HG03045 (cell line): ENCODE results near the gene NR1H2.
A peak's percentile ranks its signal among the peaks of the same experiment; 100 is the strongest.
"Not testable (repeated sequence)": the region's sequence is repeated elsewhere in the genome, so short reads cannot be mapped to it uniquely, and the experiment has no call there.

Source experiments
- ATAC-seq: cut with Tn5 transposase; IDR thresholded peaks from one replicate; pipeline ENCODE4 v1.9.1; 2021; ENCODE audit warnings: mild to moderate bottlenecking, moderate library complexity; ENCODE audit not compliant: unreplicated experiment

The NR1H2 gene

GRCh38 chr19:50376166-50377050, at the start of gene NR1H2:
Gene NR1H2 (plus strand): TSS chr19:50376457. CDS start chr19:50377606, 1,149 bp downstream.
- peak; percentile 76 for ATAC-seq

GRCh38 chr19:50327013-50327412, 49.2 kb upstream of the NR1H2 start:
- no peak for ATAC-seq

GRCh38 chr19:50327461-50328223, 48.6 kb upstream of the NR1H2 start:
- ATAC-seq = no peak

GRCh38 chr19:50328224-50328872, 47.9 kb upstream of the NR1H2 start:
- peak; percentile 2 for ATAC-seq

GRCh38 chr19:50328873-50329145, 47.4 kb upstream of the NR1H2 start:
- ATAC-seq = peak; percentile 11

GRCh38 chr19:50329146-50329925, 46.9 kb upstream of the NR1H2 start, which contains the start of gene KCNC3:
Gene KCNC3 (minus strand): TSS chr19:50329377. CDS start chr19:50329082, 295 bp downstream.
- peak; percentile 43 for ATAC-seq

GRCh38 chr19:50329926-50330294, 46.3 kb upstream of the NR1H2 start:
- ATAC-seq = not testable (repeated sequence)

GRCh38 chr19:50330365-50331078, 45.7 kb upstream of the NR1H2 start:
- ATAC-seq = peak; percentile 26

GRCh38 chr19:50331221-50331993, 44.9 kb upstream of the NR1H2 start:
- no peak for ATAC-seq

GRCh38 chr19:50331994-50332243, 44.3 kb upstream of the NR1H2 start:
- ATAC-seq = no peak

- no peak for ATAC-seq
Observed at GRCh38 chr19:50332244-50333038, 43.8 kb upstream of the NR1H2 start.

GRCh38 chr19:50333235-50333736, 43.0 kb upstream of the NR1H2 start:
- ATAC-seq = peak; percentile 44

GRCh38 chr19:50333737-50334617, 42.3 kb upstream of the NR1H2 start:
- peak; percentile 29 for ATAC-seq

GRCh38 chr19:50334741-50335421, 41.4 kb upstream of the NR1H2 start:
- no peak for ATAC-seq

GRCh38 chr19:50337031-50337430, 39.2 kb upstream of the NR1H2 start:
- not testable (repeated sequence) for ATAC-seq

- ATAC-seq = no peak
Observed at GRCh38 chr19:50340331-50340730, 35.9 kb upstream of the NR1H2 start.

GRCh38 chr19:50341091-50341564, 35.1 kb upstream of the NR1H2 start:
- ATAC-seq = peak; percentile 48
